NCI-H748 (cell line): ENCODE data around the gene TMEM270.
"Not testable (repeated sequence)": the region's sequence is repeated elsewhere in the genome, so short reads cannot be mapped to it uniquely, and the experiment has no call there.

Experiments
- DNase-seq: peaks from one replicate; lab custom pipeline; 2025; ENCODE audit not compliant: unreplicated experiment; lab: John Stamatoyannopoulos, UW

Gene TMEM270

GRCh38 chr7:73831834-73832651 lies 28.9 kb upstream of the TMEM270 start:
- peak; percentile 97 for DNase-seq

GRCh38 chr7:73832806-73833205 lies 28.2 kb upstream of the TMEM270 start:
- DNase-seq: no peak

GRCh38 chr7:73833251-73833919 lies 27.6 kb upstream of the TMEM270 start:
- DNase-seq: peak; percentile 17

GRCh38 chr7:73834626-73835191 lies 26.2 kb upstream of the TMEM270 start:
- DNase-seq: no peak

GRCh38 chr7:73837167-73837566 lies 23.8 kb upstream of the TMEM270 start:
- DNase-seq: not testable (repeated sequence)

- no peak for DNase-seq
These were observed 22.3 kb upstream of the TMEM270 start for GRCh38 chr7:73838642-73839041.

GRCh38 chr7:73839290-73839689 lies 21.7 kb upstream of the TMEM270 start:
- no peak for DNase-seq

GRCh38 chr7:73839743-73840714 lies 20.9 kb upstream of the TMEM270 start:
- no peak for DNase-seq

- DNase-seq: no peak
These were observed 20.1 kb upstream of the TMEM270 start for GRCh38 chr7:73840715-73841379.

- no peak for DNase-seq
These were observed 19.3 kb upstream of the TMEM270 start for GRCh38 chr7:73841689-73842066.

GRCh38 chr7:73842067-73842976 lies 18.6 kb upstream of the TMEM270 start, which contains the start of gene METTL27:
TSS of gene METTL27 (minus strand) at chr7:73842516. CDS start at chr7:73842140, 376 bp downstream.
- DNase-seq: peak; percentile 96

GRCh38 chr7:73844131-73844547 lies 16.8 kb upstream of the TMEM270 start:
- DNase-seq: no peak

- no peak for DNase-seq
These were observed 16.0 kb upstream of the TMEM270 start for GRCh38 chr7:73844848-73845460.

GRCh38 chr7:73845701-73846195 lies 15.2 kb upstream of the TMEM270 start:
- DNase-seq: not testable (repeated sequence)

- DNase-seq: no peak
These were observed 12.8 kb upstream of the TMEM270 start for GRCh38 chr7:73847941-73848723.

GRCh38 chr7:73850781-73851207 lies 10.2 kb upstream of the TMEM270 start:
- DNase-seq: no peak

- DNase-seq: no peak
These were observed 9.3 kb upstream of the TMEM270 start for GRCh38 chr7:73851410-73852338.
